HG02623 (cell line): ENCODE measurements around the gene SH3PXD2B.

ENCODE experiments used
- ATAC-seq: cut with Tn5 transposase; IDR thresholded peaks from one replicate; pipeline ENCODE4 v1.9.1; 2021; ENCODE audit warnings: moderate library complexity; ENCODE audit not compliant: unreplicated experiment

Gene SH3PXD2B

GRCh38 chr5:172454358-172455086 lies at the start of gene SH3PXD2B:
Gene SH3PXD2B (minus strand): TSS chr5:172454525. CDS start chr5:172454352, 173 bp downstream.
- no peak for ATAC-seq

- no peak for ATAC-seq
Observed at GRCh38 chr5:172502969-172503368, 48.6 kb upstream of the SH3PXD2B start.

DNA sequence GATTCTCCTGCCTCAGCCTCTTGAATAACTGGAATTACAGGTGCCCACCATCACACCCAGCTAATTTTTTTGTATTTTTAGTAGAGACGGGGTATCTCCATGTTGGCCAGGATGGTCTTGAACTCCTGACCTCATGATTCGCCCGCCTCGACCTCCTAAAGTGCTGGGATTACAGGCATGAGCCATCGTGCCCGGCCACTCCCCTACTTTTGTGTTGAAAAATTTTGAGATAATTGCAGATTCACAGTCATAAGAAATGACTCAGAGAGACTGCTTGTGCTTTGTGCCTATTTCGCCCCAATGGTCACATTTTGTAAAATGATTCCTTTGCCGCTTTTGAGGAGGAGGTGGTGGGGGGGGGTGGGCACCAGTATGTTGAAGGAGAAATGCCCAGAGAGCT lies 48.1 kb upstream of the SH3PXD2B start:
- ATAC-seq = no peak

- ATAC-seq = no peak
Observed at GRCh38 chr5:172501708-172502320, 47.5 kb upstream of the SH3PXD2B start.

DNA sequence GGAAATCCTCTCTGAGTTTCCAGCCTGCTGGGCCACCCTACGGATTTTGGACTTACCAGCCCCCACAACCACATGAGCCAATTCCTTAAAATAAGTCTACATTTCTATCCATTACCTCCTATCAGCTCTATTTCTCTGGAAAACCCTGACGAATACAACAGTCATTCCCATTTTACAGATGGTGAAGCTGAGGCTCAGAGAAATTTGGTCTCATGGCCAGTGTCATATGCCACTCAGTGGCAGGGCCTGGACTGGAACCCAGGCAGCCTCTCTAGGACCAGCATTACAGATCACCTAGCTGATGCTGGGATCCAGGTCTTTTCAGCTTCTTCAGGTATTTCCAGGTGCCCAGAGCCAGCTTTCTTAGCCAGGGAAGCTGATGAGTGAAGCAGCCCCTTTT lies 45.0 kb upstream of the SH3PXD2B start:
- no peak for ATAC-seq

GRCh38 chr5:172498431-172499129 lies 44.3 kb upstream of the SH3PXD2B start:
- ATAC-seq = no peak

DNA sequence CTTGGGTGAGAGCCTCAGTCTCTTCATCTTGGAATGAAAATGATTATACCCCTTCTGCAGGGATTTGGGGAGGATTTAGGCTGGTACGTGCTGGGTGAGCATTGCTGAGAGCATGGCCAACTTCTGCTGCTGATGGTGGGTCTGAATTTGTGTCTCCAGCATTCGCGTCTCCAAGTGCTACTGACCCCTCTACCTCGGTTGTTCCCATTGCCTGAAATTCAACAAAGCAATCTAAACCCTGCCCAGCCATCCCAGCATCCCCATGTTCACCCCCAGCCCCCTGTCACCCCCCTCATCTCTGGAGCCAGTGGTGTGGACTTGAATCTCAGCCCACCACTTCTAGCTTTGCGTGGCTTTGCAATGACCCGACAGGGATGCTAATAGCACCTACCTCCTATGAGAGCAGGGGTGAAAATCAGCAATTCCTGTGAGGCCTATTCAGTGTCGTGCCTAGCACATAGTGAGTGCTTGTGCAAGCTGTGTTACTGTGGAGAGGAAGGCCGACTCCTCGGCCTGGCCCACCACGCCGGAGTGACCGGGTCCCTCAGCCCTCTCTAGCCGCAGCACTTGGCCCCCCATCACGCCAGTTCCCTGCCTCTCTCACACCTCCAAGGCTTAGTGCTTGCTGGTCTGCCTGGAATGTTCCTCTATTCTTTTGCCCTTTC lies 43.4 kb upstream of the SH3PXD2B start:
- ATAC-seq = no peak

- no peak for ATAC-seq
Observed at GRCh38 chr5:172496671-172497371, 42.5 kb upstream of the SH3PXD2B start.

DNA sequence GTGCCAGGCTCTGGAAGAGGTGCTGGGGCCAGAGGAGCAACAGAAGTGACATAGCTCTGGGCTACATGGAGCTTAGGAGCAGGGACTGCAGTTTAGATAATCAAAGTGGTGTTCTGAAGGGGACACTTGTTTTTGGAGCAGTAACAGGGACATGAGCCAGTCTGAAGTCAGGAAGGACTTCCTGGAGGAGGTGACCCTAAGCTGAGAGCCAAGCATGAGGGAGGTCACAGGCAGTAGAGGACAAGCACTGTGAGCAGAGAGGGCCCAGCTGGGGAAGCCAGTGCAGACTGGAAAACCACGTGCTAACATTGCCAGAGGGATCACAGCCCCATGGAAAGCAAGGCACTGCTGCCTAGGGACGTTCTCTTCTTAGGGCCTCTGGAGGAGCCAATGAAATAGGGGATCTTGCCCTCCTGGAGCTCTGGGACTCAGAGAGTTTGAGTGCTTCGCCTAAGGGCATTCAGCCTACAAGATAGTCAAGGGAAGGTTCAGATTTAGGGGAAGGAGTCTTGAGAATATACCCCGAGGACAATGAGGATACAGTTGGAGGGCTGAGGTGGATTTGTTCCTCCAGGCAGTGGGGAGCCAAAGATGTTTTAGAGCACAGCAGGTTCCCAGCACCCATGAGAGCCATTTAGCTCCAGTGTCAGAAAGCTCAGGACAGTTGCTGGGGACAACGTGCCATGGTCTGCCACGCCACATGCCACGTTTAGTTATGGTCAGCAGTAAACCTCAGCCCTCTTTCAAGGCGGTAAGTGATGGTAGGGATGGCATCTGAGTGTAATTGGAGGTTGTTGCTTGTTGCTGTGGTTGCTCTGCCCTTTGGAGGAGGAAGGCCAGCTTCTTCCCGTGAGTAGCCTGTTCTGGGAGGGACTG lies 40.5 kb upstream of the SH3PXD2B start:
- ATAC-seq = no peak

GRCh38 chr5:172493906-172494305 lies 39.6 kb upstream of the SH3PXD2B start:
- no peak for ATAC-seq

- ATAC-seq = no peak
Observed at GRCh38 chr5:172493461-172493860, 39.1 kb upstream of the SH3PXD2B start.

- ATAC-seq = no peak
Observed at GRCh38 chr5:172493002-172493401, 38.7 kb upstream of the SH3PXD2B start.

DNA sequence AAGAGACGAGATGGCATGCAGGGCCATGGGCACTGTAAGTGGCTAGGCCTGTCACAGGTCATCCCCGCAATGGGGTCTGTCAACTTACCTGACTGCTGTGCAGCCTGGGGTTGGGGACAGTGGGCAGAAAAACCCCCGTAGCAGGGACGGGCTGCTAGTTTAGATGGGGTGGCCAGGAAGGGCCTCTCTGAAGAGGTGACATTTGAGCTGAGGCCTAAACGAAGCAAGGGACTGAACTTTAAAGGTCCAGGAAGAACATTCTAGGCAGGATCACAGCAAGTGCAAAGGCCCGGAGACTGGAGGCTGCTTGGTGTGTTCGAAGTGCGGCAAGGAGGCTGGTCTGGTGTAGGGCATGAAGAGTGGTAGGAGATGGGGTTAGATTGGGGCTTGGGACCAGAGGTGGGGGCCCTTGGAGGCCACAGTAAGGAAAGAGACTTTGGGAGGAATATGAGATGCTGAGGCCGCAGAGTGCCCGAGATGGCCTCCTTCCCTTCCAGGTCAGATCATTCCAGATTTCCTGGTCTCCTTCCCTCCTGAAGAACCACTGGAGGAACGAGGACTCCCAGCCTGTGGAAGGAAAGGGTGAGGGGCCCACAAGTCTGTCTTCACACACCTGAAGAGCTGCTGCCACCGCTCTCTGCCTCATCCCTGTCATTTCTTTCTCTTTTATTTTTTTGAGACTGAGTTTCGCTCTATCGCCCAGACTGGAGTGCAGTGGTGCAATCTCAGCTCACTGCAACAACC lies 37.9 kb upstream of the SH3PXD2B start:
- ATAC-seq = no peak

DNA sequence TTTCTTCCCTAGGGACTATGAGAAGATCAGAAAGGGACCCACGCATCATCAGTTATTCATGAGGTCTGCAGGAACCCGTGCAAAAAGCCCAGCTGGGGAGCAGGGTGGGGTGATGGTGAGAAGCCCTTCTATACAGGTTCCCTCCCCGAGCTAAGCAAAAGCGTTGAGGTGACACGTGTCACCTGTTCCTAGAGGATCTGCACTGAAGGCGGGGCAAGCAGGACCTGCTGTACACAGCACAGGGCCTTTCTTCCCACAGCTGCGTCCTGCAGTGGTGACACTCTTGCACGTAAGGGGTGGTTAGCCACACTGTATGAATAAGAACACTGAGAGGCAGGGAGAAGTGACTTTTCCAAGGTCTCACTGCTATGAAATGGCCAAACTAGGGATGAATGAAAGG lies 37.2 kb upstream of the SH3PXD2B start:
- no peak for ATAC-seq

- ATAC-seq = no peak
Observed at GRCh38 chr5:172490514-172491461, 36.5 kb upstream of the SH3PXD2B start.

DNA sequence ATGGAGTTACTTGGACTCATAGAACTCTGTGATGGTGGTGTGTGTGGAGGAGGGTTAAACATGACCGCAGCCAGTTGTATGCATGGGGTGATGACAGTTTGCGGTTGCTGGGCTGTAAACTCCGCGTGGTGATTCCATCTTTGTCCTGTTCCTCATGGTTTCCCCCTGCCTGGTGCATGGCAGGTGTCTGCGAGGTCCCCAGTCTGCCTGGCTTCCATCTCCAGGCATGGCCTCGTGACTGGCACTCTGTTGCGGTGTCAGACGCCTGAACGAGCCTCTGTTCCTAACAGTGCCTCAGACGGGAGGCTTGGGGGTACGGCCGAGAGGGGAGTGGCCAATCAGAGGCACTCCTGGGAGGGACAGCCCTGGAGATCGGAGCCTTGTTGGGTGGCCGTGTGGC lies 33.9 kb upstream of the SH3PXD2B start:
- ATAC-seq = no peak

DNA sequence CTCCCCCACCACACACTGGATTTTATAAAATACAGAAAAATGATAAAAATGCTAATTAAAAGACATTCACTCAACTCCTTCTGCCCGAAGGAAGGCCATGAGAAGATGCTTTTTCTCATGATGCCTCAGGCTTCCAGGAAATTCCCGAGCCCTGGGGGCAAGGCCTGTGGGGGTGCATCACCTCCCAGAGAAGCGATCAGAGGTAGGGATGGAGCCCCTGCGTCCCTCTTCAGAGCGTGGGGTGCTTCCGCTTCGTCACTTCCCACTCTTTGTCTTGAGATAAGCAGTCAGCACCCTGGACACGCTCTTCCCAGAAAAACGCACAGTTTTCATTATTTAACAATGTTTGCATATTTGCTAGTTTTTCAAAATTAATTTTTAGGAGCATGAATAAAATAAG lies 33.3 kb upstream of the SH3PXD2B start:
- ATAC-seq = no peak

- ATAC-seq = no peak
Observed at GRCh38 chr5:172486912-172487311, 32.6 kb upstream of the SH3PXD2B start.
